ENCODE measurements around the gene KCNMA1.

DNA sequence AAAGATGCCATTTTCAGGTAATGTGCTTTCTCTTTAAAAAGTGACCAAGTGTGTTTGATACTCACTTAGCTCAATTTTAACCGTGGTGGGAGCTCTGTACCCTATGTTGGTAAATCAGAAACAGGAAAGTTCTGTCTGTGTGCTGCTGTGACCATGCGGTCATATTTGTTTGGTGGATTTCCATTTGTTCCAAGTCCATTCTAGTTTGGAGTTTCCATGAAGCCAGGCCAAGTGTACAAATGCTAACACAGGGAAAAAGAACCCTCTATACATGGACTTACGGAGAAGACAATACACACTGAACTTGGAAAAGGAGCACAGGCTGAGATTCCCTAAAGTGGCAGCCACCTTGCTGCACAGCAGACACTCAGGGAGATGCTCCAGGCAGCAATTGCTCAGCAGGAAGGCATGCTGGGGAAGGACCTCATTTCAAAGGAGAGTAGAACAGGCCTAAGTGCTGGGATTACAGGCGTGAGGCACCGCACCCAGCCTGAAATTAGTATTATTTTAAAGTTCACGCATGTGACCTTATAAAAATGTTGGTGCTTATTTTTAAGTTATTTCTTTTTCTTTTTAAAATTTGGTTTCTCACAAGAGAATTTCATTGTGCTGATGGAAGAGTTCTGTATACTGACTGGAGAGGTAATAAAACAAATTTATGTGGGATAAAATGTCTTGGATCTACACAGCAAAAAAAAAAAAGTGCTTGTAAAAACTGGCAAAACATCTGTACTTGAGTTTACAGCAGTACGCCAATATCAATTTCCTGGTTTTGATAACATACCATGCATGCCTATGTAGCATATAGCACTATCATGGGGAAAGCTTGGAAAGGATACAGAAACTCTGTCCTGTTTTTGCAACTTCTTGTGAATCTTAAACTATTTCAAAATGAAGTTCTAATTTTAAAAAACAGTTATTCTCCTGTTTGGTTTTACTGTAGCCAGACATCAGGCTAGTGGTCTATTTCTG, 436.2 kb downstream of the KCNMA1 start:
- TF ChIP-seq CTCF (IDR thresholded peaks at IDR 0.05) (no peak), EZH2 (IDR thresholded peaks at IDR 0.05; ENCODE audit: borderline replicate concordance, insufficient read depth, low read depth, low read length, poor library complexity, severe bottlenecking) (no peak)

Measured in B cell (primary cell).